GM21526 (cell line): ENCODE results near the gene TUBA4B.
"Not testable (repeated sequence)": the region's sequence is repeated elsewhere in the genome, so short reads cannot be mapped to it uniquely, and the experiment has no call there.

Experiments
- ATAC-seq: cut with Tn5 transposase; IDR thresholded peaks from one replicate; pipeline ENCODE4 v1.9.1; 2021; ENCODE audit warnings: moderate library complexity; ENCODE audit not compliant: unreplicated experiment, low FRiP score

Gene TUBA4B

DNA sequence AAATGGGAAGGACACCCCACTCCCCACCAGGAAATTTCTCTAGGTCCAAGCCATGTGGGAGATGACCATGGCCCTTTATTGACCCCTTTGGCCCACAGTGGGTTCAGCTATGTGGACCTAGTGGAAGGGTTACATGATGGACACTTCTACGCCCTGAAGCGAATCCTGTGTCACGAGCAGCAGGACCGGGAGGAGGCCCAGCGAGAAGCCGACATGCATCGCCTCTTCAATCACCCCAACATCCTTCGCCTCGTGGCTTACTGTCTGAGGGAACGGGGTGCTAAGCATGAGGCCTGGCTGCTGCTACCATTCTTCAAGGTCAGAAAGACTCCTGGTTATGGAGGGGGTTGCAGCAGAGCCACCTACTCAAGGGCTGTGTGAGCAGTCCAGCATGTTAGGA lies 6.5 kb upstream of the TUBA4B start:
- ATAC-seq: no peak

DNA sequence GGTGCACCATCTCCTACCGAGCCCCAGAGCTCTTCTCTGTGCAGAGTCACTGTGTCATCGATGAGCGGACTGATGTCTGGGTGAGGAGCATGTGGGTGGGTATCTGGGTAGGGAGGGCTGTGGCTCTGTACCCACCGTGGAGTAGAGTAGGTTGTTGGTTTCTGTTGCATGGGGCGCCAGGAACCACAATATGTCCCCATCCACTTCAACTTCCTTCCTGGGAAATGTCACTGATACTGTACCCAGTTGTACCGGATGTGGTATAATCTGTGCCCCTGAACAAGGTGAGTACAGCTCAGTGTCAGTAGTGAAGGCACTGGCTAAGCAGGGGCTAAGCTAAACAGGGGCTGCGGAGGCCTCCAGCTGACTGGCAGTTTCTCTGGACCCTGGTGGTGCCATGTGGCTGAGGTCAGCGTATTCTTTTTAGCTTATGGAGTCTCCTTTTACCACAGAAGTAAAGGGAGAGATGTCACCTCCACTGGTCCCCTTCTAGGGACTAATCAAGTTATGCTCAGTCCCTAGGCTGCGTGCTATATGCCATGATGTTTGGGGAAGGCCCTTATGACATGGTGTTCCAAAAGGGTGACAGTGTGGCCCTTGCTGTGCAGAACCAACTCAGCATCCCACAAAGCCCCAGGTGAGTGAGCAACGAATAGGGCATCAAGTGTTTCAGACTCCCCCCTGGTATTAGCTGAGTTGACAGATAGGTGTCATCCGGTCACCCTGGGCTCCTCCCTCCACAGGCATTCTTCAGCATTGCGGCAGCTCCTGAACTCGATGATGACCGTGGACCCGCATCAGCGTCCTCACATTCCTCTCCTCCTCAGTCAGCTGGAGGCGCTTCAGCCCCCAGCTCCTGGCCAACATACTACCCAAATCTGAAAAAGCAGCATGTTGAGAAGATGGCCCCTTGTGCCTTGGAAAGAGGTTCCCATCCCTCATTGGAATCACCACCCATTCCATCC lies 5.1 kb upstream of the TUBA4B start:
- no peak for ATAC-seq

DNA sequence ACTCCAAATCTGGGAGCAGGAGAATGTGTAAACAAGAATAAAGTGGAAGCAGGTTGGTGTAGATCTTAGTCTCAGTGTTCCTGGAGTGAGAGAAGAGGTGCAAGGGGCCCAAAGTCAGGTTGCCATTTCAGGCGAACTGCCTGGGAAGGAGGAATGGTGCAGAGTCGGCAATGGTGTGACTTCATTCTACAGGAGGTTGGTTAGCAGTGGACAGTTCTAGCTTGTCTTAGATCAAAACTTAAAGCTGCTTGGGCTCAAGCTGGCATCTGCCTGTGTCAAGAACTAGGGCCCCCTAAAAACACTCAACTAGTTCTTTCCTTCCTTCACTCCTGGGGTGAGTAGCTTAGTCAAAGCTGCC lies 4.2 kb upstream of the TUBA4B start:
- ATAC-seq: no peak

DNA sequence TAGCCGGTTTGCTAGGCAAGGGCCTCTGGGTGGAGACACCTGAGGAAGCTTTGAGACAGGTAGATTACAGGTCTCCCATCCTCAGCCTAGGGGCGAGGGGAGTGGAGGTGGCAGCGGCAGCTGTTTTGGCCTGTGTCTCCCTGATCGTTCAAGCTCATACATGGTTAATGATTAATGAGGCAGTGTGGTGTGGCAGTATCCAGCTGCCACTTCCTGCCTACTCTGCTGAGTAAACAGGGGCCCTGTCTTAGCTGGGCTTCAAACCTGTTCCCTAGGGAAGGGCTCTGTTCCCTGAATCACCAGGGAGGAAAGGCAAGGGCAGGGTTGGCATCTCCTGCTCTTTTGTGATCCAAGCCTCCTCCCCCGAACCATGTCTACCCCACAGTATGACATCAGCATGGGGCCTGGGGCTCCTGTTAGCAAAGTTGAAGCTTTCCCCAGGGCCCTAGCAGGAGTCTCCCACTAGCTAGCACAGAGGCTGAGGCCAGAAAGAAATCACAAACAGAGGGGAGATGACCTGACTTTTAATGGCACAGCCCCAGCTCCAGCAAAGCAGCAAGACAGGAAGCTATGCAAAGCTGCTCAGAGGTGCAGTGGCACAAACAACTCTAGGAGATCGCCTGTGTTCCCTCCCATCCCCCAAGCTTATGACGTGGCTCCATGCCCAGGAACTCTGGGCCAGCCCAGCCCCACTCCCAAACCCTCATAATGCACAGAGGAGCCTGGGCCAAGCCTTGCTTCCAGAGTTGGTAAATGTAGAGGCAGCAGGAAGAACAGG lies 3.7 kb upstream of the TUBA4B start:
- ATAC-seq: no peak

DNA sequence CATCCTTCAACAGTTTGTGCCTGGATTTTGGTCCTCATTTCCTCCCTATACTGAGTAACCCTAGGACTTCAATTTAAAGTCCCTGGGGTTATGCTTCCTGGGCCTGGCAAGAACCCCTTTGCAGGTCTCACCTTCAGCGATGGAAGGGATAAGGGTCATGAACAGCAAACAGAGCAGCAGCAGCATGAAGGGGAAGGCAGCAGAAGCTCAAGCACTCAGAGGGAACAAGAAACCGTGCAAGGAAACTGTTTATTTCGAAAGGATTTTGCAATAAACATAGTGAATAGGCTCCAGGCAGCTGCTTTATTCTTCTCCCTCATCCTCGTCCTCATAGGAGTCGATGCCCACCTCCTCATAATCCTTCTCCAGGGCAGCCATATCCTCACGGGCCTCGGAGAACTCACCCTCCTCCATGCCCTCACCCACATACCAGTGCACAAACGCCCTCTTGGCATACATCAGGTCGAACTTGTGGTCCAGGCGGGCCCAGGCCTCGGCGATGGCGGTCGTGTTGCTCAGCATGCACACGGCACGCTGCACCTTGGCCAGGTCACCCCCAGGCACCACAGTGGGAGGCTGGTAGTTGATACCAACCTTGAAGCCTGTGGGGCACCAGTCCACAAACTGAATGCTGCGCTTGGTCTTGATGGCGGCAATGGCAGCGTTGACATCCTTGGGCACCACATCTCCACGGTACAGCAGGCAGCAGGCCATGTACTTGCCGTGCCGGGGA lies 2.8 kb upstream of the TUBA4B start:
- no peak for ATAC-seq

DNA sequence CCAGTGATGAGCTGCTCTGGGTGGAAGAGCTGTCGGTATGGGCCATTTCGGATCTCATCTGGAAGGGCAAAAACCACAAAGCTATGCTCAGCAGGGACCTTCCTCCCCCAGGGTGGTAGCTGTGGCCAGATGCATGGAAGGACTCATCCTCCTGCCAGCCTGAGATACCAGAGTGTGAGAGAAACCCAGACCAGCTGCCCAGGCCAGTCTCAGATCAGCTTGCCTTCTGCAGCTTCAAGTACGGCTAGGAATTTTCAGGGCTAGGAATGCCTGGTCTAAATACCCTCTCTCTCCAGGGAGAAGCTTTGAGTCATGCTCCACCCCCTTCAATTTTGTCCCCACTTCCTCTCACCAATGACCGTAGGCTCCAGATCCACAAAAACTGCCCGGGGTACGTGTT lies 1.4 kb upstream of the TUBA4B start:
- ATAC-seq: no peak

DNA sequence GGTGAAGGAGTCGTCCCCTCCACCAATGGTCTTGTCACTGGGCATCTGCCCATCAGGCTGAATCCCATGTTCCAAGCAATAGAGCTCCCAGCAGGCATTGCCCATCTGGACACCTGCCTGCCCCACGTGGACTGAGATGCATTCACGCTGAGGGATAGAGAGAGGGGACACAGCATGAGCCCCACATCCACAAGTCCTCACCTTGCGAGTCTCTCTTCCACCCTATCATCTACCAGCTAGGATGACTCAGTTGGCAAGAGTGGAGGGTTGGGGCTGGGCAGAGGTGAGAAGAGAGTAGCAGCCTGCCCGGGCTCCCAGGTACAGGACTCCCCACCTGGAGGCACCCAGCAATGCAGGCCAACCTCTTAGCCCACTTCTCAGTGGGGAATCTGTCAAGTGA lies 959 bp upstream of the TUBA4B start:
- no peak for ATAC-seq

DNA sequence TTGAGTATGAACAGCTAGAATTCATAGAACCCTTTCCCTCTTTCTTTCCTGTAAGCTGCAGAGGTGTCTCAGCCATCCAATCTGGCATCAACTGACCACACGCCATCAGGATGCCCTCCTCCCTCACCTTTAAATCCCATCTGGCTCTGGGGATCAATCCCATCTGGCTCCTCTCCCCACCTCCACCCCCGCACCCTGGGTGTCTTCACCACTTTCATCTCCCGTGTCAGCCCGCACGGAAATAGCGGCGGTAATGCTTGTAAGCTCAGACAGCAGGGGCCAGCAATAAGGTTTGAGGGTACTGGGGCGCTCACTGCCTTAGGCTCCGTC lies 508 bp upstream of the TUBA4B start:
- no peak for ATAC-seq

DNA sequence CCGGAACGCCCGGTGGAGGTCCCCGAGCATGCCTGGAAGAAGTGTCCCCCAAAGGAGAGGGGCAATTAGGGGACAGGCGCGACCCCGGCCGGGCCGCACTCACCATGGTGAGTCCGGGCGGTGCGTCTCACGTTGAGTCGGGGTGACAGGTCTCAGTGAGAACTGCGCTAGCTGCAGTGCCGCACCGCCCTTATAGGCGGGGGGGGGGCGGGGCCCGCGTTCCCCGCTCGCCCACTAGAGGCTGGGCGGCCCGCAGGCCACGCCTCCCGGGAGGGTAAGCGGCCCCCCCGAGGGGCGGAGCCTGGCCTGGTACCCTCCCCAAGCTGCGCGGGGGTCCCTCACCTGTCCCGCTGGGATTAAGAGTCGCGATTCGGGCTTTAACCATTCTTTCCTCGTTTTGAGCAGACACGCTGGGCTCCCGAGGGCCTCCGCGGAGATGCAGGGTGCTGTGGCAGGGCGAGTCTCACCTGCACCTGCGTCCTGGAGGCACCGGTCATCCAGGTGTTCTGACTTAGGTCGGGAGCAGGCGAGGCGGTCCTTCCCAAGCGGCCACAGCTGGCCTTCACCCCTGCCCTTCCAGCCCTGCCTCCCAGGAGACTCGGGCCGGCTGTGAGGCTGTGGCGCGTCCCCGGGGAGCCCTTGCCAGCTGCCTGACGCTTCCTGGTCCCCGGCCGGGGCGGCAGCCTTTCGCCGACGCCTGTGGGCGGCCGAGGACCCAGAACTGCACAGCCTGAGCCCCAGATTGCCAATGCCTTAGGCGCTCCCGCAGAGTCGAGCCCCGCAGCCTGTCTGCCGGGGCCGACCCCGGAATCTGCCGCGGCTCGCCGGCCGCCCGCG lies 928 bp downstream of the TUBA4B start, which contains the start of gene TUBA4A:
TSS of gene TUBA4A (minus strand) at position 166 of the 837 bp plus-strand sequence. CDS start at position 106, 60 bp downstream.
- ATAC-seq: peak; percentile 48

DNA sequence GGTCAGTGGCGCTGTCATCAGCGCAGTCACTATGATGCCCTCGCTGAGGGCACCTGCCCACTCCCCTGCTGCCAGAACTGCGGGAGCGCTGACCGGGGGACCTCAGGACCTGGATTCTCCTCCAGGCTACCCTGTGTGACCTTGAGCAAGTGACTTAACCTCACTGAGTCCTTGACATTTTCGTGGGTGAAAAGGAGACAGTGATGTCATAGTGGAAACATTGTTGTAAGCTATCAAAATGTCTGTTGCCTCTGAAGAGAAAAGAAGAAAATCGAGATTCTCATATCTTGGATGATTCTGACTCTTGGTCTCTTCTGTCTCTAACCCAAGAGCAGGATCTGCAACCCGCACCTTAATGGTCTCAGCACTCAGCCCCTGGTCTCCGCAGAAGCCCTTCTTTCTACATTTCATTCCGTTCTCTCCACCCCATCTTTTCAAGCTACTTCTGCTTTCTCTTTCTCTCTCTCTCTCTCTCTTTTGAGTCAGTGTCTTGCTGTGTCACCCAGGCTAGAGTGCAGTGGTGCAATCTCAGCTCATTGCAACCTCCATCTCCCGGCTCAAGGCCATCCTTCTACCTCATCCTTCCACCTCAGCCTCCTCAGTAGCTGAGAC lies 1.7 kb downstream of the TUBA4B start:
- peak; percentile 23 for ATAC-seq

DNA sequence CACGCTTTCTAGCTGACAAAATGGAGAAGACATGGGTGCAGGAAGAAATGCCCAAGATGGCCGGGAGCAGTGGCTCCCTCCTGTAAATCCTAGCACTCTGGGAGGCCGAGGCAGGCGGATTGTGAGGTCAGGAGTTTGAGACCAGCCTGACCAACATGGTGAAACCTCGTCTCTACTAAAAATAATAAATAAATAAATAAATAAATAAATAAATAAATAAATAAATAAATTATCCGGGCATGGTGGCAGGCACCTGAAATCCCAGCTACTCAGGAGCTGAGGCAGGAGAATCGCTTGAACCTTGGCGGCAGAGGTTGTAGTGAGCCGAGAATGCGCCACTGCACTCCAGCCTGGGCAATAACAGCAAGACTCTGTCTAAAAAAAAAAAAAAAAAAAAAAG lies 5.9 kb downstream of the TUBA4B start:
- not testable (repeated sequence) for ATAC-seq

DNA sequence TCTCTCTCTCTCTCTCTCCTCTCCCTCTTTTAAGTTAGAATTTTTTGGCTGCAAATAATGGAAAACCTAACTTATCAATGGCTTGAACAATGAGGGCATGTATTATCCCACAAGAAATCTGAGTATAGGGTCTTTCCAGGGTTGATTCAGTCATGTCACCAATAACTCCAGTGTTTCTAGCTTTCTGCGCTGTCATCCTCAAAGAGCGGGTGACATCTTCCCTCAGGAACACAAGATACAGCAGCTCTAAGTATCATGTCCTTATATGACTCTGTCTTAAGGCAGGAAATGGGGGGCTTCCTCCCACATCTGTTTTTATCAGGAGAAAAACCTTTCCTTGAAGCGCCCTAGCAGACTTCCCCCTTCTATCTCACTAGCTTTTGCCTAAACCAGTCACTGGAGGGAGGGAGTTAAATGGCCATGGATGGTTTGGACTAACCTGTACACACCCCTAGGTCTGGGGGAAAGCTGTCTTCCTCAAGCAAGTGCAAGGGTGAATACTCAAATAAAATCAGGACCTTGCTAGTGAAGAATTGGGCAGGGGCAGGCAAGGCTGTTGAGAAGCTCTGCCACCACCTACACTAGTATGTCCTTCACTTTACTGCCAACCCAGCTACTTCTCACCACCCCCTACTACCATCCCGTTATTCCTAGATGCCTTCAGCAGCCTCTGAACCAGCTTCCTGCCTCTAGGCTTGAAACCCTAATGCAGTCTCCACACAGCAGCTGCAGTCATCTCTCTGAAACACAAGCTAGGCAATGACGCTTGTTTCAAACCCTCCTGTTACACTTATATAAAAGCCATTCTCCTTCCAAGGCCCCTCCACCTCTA lies 8.2 kb downstream of the TUBA4B start:
- ATAC-seq: no peak

DNA sequence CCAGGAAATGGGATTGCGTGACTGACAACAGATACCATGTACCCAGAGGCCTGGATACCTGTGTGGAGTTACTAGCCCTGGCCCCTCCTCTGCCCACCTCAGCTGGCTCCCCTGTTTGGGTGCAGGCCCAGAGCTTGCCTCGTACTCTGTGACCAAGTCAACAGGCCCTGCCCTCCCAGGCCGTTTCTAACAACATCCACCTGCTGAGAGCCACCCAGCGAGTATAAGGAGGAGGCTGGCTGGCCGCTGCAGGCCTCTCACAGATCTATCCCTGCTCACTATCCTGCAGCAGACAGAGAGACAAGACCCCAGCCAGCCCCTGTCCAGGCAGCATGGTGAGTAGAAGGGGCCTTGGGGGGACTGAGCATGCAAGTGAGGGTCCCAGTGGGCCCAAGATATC lies 13.2 kb downstream of the TUBA4B start:
- no peak for ATAC-seq

DNA sequence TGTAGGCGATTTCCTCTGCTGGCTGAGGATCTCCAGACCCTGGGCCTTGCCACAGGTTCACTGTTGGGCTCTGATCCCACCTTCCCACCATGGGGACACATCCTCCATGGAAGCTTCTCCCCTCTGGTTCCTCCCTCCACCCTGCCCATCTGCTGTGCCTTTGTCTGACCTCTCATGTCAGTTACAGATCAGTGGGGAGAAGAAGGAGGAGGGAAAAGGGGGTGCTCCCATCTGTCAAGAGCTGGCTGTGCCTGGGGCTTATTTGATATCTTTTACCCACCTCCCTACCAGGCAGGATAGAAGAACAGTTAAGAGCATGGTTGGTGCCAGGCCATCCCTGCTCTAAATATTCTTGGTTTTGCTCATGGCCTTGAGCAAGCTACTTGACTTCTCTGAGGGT lies 13.8 kb downstream of the TUBA4B start:
- no peak for ATAC-seq

DNA sequence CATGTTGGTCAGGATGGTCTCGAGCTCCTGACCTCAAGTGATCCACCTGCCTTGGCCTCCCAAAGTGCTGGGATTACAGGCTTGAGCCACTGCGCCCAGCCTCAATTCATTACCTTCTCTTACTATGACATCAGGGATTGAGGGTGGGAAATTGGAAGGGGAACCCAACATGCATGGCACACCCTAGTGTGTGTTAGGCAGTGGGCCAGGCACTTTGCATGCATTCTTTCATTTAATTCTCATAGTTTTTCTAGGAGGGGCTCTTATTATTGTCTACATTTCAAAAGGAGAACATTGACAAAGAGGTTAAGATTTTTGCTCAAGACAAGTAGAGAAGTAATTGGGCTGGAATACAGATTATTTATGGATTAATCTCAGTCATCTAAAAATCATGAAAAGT lies 15.3 kb downstream of the TUBA4B start:
- no peak for ATAC-seq

DNA sequence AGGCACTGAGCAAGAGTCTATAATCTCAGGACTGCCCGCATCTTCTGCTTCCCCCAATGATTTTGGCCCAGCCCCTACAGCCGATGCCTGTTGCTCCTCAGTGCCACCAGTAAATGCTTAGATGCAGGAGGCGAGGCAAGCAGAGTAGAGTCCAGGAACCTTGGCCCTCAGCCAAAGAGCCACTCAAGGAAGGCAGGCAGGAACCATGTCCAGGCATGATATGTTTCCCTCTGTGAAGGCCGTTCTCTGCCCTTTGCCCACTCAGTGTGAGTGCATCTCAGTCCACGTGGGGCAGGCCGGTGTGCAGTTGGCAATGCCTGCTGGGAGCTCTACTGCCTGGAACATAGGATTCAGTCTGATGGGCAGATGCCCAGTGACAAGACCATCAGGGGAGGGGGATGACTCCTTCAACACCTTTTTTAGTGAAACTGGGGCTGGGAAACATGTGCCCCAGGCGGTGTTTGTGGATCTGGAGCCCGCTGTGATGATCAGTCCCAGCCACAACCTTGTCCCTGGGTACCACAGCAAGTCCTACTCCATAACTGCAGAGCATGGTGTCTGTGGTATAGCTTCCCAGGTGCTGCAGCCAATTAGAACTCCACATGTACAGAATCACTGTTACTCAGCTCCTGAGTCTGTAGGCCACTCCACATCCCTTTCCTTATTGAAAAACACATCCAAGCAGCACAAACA lies 16.5 kb downstream of the TUBA4B start:
- no peak for ATAC-seq

DNA sequence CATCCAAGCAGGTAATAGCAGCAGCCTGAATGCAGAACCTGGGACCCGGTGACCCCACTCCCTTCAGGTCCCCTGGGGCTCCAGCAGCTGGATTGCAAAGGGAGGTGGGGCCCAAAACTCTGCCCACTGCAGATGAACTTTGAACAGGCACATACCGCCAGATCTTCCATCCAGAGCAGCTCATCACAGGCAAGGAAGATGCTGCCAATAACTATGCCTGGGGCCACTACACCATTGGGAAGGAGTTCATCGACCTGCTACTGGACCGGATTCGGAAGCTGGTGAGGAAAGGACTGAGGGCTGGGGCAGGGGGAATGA lies 17.0 kb downstream of the TUBA4B start:
- ATAC-seq: no peak

DNA sequence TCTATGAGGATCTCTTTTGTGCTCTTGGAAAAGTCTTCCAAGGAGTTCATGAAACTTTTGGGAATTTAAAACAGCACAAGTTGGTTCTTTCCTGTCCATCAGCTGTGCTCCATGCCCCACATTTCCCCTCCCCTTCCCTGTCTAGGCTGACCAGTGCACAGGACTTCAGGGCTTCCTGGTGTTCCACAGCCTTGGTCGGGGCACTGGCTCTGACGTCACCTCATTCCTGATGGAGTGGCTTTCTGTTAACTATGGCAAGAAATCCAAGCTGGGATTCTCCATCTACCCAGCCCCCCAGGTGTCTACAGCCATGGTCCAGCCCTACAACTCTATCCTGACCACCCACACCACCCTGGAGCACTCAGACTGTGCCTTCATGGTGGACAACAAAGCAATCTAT lies 18.0 kb downstream of the TUBA4B start:
- ATAC-seq: no peak

DNA sequence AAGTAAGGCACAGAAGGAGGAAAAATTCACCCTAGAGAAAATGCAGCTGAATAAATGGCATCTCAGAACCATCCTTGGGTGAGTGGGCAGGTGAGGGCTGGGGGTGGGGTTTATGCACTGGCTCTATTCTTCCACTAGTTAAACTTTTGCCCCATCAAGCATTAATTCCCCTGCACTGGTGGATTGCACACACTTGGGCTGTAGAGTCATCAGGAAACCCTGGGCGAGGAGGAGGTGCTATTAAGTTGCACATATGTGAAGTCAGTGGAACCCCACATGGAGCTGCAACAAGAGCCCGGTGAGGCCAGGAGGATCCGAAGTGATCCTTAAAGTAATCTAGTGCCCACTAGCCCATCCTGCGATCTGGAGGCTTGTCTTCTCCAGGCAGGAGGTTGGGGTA lies 19.3 kb downstream of the TUBA4B start:
- ATAC-seq: no peak
